Esophagus (tissue), 2 donors: ENCODE measurements around the gene UAP1L1. TPM values are rescaled to one million over a fixed set of nuclear protein-coding genes. Genes with fewer than 3 reads are reported as not detected.

Experiments used
- H3K27ac ChIP-seq, 2 donors: one replicate each; pipeline ENCODE4 v1.5.1; 2013; ENCODE audit warnings: low read depth in 2 of 2, mild to moderate bottlenecking in 2 of 2, inconsistent platforms in 1 of 2, low read length in 1 of 2, moderate library complexity in 1 of 2
- H3K27me3 ChIP-seq, 2 donors: one replicate each; pipeline ENCODE4 v1.6.1; 2013; ENCODE audit warnings: low read length in 2 of 2, control low read depth in 1 of 2, mild to moderate bottlenecking in 1 of 2; ENCODE audit not compliant: insufficient read depth in 2 of 2, control insufficient read depth in 1 of 2
- H3K36me3 ChIP-seq, 2 donors: one replicate each; pipeline ENCODE4 v1.6.1; 2013; ENCODE audit warnings: low read length in 1 of 2; ENCODE audit not compliant: control insufficient read depth in 2 of 2, insufficient read depth in 2 of 2
- H3K4me1 ChIP-seq, 2 donors: one replicate each; pipeline ENCODE4 v1.6.1; 2013; ENCODE audit warnings: low read length in 1 of 2; ENCODE audit not compliant: control insufficient read depth in 2 of 2, insufficient read depth in 2 of 2
- H3K4me3 ChIP-seq, 2 donors: one replicate each; pipeline ENCODE4 v1.5.1; 2013; ENCODE audit warnings: low read length in 2 of 2, mild to moderate bottlenecking in 2 of 2, low read depth in 1 of 2, moderate library complexity in 1 of 2
- H3K9me3 ChIP-seq, 2 donors: one replicate each; pipeline ENCODE4 v1.6.1; 2013; ENCODE audit warnings: mild to moderate bottlenecking in 2 of 2, low read depth in 1 of 2, low read length in 1 of 2, moderate library complexity in 1 of 2; ENCODE audit not compliant: control insufficient read depth in 2 of 2, insufficient read depth in 1 of 2
- whole genome bisulfite sequencing, 2 donors: extraction: QIAGEN DNeasy Blood & Tissue Kit; methylation state at CpG; one replicate each; pipeline ENCODE4 v1.1.7; 2013; 5-methylcytosine and 5-hydroxymethylcytosine counted together
- polyA plus RNA-seq, 2 donors: library from polyadenylated mRNA; stranded (reverse); fragments of 200-250 nt; gene quantifications; one replicate each; pipeline ENCODE4 v1.2.3, GENCODE V29; 2013
- donor health status: healthy with polysubstance abuse.
- donor health status: Bipolar disorder and iron deficiency.

The UAP1L1 gene
- polyA plus RNA-seq, 2 donors: 2.9 to 3.8 TPM

- no peaks in the 10 kb centered on the region for H3K9me3 ChIP-seq
- no peak overlapping the region for H3K4me3 ChIP-seq
- 27 to 33% methylated on average over 15 of the region's 15 CpGs for WGBS, 2 donors
- H3K4me1 ChIP-seq: peaks cover 5 to 6% of the 10 kb centered on the region in 2 donors
- peak overlapping the region in 1 of 2 donors; percentile 0 for H3K27ac ChIP-seq
- H3K27me3 ChIP-seq: no peaks in the 10 kb centered on the region
- no peaks in the 10 kb centered on the region for H3K36me3 ChIP-seq
Observed at GRCh38 chr9:137034039-137034708, 43.1 kb upstream of the UAP1L1 start.

GRCh38 chr9:137034709-137035506, 42.4 kb upstream of the UAP1L1 start:
- Histone ChIP-seq H3K27me3 (no peaks in the 10 kb centered on the region), H3K27ac (peak overlapping the region in 1 of 2 donors; percentile 56), H3K4me3 (no peak overlapping the region), H3K36me3 (no peaks in the 10 kb centered on the region), H3K9me3 (no peaks in the 10 kb centered on the region), H3K4me1 (peaks cover 3 to 6% of the 10 kb centered on the region in 2 donors)
- WGBS, 2 donors: 10 to 13% methylated on average over 24 of the region's 24 CpGs

- no peaks in the 10 kb centered on the region for H3K27me3 ChIP-seq
- H3K36me3 ChIP-seq: peaks cover 0 to under 1% of the 10 kb centered on the region in 2 donors
- 22 to 27% methylated on average over 9 of the region's 9 CpGs for WGBS, 2 donors
- H3K27ac ChIP-seq: no peak overlapping the region
- no peak overlapping the region for H3K4me3 ChIP-seq
- H3K9me3 ChIP-seq: no peaks in the 10 kb centered on the region
- peaks cover 3 to 6% of the 10 kb centered on the region in 2 donors for H3K4me1 ChIP-seq
Observed at GRCh38 chr9:137035507-137035834, 41.8 kb upstream of the UAP1L1 start.

- peaks cover 0 to 3% of the 10 kb centered on the region in 2 donors for H3K36me3 ChIP-seq
- 73% methylated on average over 8 of the region's 8 CpGs for WGBS, 2 donors
- H3K4me3 ChIP-seq: no peak overlapping the region
- H3K27me3 ChIP-seq: no peaks in the 10 kb centered on the region
- H3K4me1 ChIP-seq: peaks cover 3 to 6% of the 10 kb centered on the region in 2 donors
- H3K9me3 ChIP-seq: no peaks in the 10 kb centered on the region
- no peak overlapping the region for H3K27ac ChIP-seq
Observed at GRCh38 chr9:137035937-137036336, 41.4 kb upstream of the UAP1L1 start.

- Histone ChIP-seq H3K27me3 (no peaks in the 10 kb centered on the region), H3K4me1 (peaks cover 3 to 8% of the 10 kb centered on the region in 2 donors), H3K27ac (no peak overlapping the region), H3K36me3 (peaks cover 0 to 3% of the 10 kb centered on the region in 2 donors), H3K9me3 (no peaks in the 10 kb centered on the region), H3K4me3 (no peak overlapping the region)
- WGBS, 2 donors: 58 to 63% methylated on average over 13 of the region's 13 CpGs
Observed at GRCh38 chr9:137037035-137037434, 40.3 kb upstream of the UAP1L1 start.

- Histone ChIP-seq H3K27ac (no peak overlapping the region), H3K27me3 (no peaks in the 10 kb centered on the region), H3K9me3 (no peaks in the 10 kb centered on the region), H3K36me3 (peaks cover 0 to 3% of the 10 kb centered on the region in 2 donors), H3K4me1 (peaks cover 3 to 8% of the 10 kb centered on the region in 2 donors), H3K4me3 (no peak overlapping the region)
- 82 to 84% methylated on average over 10 of the region's 10 CpGs for WGBS, 2 donors
Observed at GRCh38 chr9:137037483-137037882, 39.8 kb upstream of the UAP1L1 start.

GRCh38 chr9:137038916-137039315, 38.4 kb upstream of the UAP1L1 start:
- Histone ChIP-seq H3K27ac (no peak overlapping the region), H3K4me3 (no peak overlapping the region), H3K4me1 (peaks cover 5 to 8% of the 10 kb centered on the region in 2 donors), H3K27me3 (no peaks in the 10 kb centered on the region), H3K9me3 (no peaks in the 10 kb centered on the region), H3K36me3 (peaks cover 0 to 3% of the 10 kb centered on the region in 2 donors)
- 83 to 91% methylated on average over 9 of the region's 9 CpGs for WGBS, 2 donors

- WGBS, 2 donors: 90 to 91% methylated on average over 31 to 32 of the region's 32 CpGs
- Histone ChIP-seq H3K9me3 (no peaks in the 10 kb centered on the region), H3K4me1 (peaks cover 11% of the 10 kb centered on the region in 2 donors), H3K36me3 (peaks cover 0 to 3% of the 10 kb centered on the region in 2 donors), H3K4me3 (no peak overlapping the region), H3K27ac (no peak overlapping the region), H3K27me3 (no peaks in the 10 kb centered on the region)
Observed at GRCh38 chr9:137039611-137040366, 37.5 kb upstream of the UAP1L1 start.

GRCh38 chr9:137040568-137040967, 36.7 kb upstream of the UAP1L1 start:
- WGBS, 2 donors: 86 to 97% methylated on average over 12 to 23 of the region's 23 CpGs
- no peak overlapping the region for H3K4me3 ChIP-seq

More at GRCh38 chr9:137040568-137040967, 36.7 kb upstream of the UAP1L1 start:
- H3K27me3 ChIP-seq: peaks cover 0 to 3% of the 10 kb centered on the region in 2 donors
- peaks cover 8 to 15% of the 10 kb centered on the region in 2 donors for H3K4me1 ChIP-seq
- H3K36me3 ChIP-seq: peaks cover 0 to 3% of the 10 kb centered on the region in 2 donors
- H3K9me3 ChIP-seq: no peaks in the 10 kb centered on the region
- H3K27ac ChIP-seq: no peak overlapping the region
